Cardiac fibroblast (primary cell): ENCODE results near the gene ANKRD16.
A peak's percentile ranks its signal among the peaks of the same experiment; 100 is the strongest.
"Not testable (repeated sequence)": the region's sequence is repeated elsewhere in the genome, so short reads cannot be mapped to it uniquely, and the experiment has no call there.

ENCODE experiments used
- DNase-seq, 2 donors: peaks; one replicate each; pipeline versions ENCODE4 v3.0.0 to v3.0.0-alpha.2; 2010; ENCODE audit warnings: low read depth in 2 of 2
- H3K4me3 ChIP-seq, 2 donors: replicated peaks in 1 of 2; 1 replicate in 1 of 2; 2 replicates in 1 of 2; pipeline ENCODE4 v1.5.1; 2011; ENCODE audit warnings: low read depth in 2 of 2, low read length in 2 of 2, mild to moderate bottlenecking in 2 of 2, moderate library complexity in 1 of 2
- TF ChIP-seq, protein P1 (sequence below): IDR thresholded peaks from one replicate; pipeline ENCODE4 v1.5.1; 2011; ENCODE audit warnings: low read depth, mild to moderate bottlenecking, low read length, inconsistent platforms

Gene ANKRD16

DNA sequence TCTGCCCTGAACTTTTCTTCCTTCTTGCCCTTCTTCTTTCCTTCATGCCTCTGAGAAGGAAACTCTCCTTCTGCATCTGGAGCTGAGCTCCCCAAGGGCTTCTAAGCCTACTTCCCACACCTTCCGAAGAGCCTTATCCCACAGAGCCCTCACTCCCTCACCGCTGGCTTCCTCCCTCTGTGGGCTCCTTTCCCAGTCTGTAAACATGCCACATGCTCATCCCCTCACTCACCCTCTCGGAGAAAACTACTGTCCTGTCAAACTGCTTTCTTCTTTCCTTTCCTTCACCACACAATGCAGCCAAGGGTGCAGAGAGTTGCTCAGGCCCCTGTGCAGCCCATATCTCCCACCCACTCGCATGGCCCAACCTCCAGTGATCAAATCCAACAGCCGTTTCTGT lies 18.1 kb downstream of the ANKRD16 start:
- TF ChIP-seq, protein P1, sequence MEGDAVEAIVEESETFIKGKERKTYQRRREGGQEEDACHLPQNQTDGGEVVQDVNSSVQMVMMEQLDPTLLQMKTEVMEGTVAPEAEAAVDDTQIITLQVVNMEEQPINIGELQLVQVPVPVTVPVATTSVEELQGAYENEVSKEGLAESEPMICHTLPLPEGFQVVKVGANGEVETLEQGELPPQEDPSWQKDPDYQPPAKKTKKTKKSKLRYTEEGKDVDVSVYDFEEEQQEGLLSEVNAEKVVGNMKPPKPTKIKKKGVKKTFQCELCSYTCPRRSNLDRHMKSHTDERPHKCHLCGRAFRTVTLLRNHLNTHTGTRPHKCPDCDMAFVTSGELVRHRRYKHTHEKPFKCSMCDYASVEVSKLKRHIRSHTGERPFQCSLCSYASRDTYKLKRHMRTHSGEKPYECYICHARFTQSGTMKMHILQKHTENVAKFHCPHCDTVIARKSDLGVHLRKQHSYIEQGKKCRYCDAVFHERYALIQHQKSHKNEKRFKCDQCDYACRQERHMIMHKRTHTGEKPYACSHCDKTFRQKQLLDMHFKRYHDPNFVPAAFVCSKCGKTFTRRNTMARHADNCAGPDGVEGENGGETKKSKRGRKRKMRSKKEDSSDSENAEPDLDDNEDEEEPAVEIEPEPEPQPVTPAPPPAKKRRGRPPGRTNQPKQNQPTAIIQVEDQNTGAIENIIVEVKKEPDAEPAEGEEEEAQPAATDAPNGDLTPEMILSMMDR: no peak
- DNase-seq: peak; percentile 16 to 52
- H3K4me3 ChIP-seq: no peak overlapping the region

DNA sequence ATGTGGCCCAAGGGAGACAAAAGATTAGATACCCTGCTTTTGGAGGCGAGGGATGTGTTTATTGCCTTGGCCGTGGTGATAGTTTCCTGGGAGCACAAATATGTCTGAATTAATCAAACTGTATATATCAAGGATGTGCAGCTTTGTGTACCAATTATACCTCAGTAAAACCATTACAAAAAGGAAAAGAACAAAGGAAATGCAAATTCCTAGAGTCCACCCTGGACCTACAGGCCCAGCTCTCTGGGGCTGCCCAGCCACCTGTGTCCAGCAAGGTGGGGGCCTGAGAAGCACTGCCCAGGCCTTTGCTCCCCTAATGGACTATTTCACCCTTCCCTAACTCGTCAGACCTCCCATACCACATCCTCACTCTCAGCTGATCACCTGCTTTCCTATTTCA lies 20.5 kb downstream of the ANKRD16 start:
- TF ChIP-seq, protein P1: no peak
- H3K4me3 ChIP-seq: no peak overlapping the region
- DNase-seq: no peak

DNA sequence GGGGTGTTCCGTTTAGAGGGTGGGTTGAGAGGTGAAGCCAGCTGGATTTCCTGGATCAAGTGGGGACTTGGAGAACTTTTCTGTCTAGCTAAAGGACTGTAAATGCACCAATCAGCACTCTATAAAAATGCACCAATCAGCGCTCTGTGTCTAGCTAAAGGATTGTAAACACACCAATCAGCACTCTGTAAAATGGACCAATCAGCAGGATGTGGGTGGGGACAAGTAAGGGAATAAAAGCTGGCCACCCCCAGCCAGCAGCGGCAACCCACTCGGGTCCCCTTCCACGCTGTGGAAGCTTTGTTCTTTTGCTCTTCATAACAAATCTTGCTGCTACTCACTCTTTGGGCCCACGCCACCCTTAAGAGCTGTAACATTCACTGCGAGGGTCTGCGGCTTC lies 21.3 kb downstream of the ANKRD16 start:
- DNase-seq, H3K4me3 ChIP-seq: not testable (repeated sequence)

DNA sequence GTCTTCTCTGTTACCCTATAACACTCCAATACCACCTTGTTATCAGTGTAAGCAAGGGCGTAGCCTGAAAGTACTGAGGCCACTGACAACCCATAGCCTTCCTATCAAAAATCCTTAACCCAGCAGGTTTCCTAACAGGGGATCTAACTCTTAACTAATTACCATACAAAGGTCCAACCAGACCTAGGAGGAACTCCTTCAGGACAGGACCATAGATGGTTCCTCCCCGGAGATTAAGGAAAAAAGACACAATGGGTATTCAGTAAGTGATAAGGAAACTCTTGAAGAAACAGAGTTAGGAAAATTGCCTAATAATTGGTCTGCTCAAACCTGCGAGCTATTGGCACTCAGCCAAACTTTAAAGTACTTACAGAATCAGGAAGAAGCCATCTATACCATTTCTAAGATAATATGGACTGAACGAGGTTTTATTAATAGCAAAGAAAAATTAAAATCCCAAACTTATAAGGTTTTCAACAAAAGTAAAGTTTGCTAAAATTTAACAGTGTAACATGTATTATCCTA lies 22.5 kb downstream of the ANKRD16 start:
- DNase-seq, H3K4me3 ChIP-seq: not testable (repeated sequence)

DNA sequence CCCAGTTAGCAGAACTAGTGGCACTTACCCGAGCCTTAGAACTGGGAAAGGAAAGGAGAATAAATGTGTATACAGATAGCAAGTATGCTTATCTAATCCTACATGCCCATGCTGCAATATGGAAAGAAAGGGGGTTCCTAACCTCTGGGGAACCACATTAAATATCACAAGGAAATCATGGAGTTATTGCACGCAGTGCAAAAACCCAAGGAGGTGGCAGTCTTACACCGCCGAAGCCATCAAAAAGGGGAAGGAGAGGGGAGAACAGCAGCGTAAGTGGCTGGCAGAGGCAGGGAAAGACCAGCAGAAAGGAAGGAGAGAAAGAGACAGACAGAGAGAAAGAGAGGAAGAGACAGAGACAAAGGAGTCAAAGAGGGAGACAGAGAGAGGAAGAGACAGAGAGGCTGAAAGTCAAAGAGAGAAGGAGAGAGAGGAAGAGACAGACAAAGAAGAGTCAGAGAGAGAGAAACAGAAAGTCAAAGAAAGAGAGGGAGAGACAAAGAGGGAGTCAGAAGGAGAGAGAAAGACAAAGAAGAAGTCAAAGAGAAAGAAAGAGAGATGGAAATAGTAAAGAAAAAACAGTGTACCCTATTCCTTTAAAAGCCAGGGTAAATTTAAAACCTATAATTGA lies 23.1 kb downstream of the ANKRD16 start:
- not testable (repeated sequence) for H3K4me3 ChIP-seq, DNase-seq

DNA sequence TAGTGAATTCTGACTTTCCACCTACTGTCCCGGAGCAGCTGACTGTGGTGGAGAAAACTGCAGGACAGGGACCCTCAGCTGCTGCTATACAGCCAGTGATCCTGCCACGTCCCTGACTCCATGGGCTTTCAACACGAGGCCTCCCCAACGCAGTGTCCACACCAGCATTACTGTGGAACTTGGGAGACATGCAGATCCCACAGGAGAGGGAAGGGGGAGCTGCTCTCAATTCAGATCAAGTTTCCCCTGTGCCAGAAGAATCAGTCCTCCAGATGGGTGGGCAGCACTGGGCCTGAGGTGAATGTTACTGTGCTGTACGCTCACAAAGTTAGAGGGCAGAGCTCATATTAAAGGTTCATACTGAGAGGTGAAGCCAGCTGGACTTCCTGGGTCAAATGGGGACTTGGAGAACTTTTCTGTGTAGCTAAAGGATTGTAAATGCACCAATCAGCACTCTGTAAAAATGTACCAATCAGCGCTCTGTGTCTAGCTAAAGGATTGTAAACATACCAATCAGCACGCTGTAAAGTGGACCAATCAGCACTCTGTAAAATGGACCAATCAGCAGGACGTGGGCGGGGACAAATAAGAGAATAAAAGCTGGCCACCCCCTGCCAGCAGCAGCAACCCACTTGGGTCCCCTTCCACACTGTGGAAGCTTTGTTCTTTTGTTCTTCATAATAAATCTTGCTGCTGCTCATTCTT lies 26.6 kb downstream of the ANKRD16 start:
- not testable (repeated sequence) for DNase-seq, H3K4me3 ChIP-seq

DNA sequence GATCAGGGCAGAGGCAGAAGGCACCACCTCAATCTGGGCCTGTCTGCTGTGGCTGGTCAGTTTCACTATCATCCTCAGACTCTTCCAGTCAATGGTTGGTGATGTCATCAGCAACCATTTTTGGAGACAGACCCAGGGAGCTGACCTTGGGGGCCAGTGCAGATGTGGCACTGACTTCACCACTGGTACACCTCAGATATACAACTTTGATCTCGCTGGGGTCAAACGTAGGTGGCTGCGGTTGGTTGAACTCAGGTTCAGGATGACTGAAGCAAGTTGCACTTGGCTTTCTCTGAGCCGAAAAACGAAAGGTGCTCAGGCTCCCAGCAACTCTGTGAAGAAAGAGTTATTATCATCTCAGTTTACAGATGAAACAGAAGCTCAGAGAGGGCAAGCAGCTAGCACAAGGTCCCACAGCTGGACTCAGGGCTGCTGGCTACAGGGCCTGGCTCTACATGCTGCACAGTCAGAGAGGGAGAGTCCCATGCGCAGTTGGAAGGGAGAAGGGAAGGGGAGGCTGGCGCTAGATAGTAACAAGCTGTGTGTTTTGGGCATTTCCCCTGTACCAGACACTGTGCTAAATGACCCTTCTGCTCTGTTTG lies 27.2 kb downstream of the ANKRD16 start:
- DNase-seq: no peak
- TF ChIP-seq, protein P1: no peak
- no peak overlapping the region for H3K4me3 ChIP-seq

DNA sequence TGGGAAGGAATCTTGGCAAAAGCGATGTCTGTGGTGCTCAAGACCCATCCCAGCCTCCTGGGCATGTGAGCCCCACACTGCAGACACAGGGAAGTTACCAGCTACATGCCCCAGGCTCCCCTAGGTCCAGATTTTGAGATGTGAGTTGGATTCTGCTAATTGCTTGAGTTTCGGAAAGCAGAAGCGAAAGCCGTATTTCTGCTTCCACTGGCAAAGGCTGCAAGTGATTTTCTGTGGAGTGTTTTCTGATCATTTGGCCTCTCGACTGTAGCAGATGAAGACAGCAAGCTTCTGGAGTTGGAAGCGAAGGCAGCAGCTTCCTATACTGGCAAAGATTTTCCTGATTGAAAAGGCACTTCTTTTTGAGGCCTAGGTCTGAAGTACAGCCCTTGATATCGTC lies 29.6 kb downstream of the ANKRD16 start:
- TF ChIP-seq, protein P1: no peak
- DNase-seq: no peak
- H3K4me3 ChIP-seq: no peak overlapping the region

DNA sequence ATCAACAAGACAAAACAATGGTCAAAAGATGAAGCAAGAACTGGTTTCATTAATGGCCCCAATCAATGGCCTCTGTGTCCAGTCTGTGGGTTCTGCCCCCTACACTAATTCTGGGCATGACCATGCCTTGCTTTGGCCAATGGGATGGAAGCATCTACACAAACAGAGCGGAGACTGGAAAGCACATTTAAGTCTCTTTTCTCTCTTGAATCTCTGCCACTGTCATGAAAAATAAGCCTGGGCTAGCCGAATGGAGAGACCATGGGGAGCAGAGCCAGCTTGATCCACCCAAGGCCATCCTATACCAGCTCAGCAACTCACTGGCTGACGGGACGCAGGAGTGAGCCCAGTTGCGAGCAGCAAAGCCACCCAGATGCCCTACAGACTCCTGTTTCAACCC lies 30.9 kb downstream of the ANKRD16 start:
- DNase-seq: no peak
- TF ChIP-seq, protein P1: no peak
- no peak overlapping the region for H3K4me3 ChIP-seq
